SK-N-MC (cell line): ENCODE results near the gene KPRP.

ENCODE experiments used
- DNase-seq: peaks from one replicate; pipeline ENCODE4 v3.0.0-alpha.2; 2011; ENCODE audit warnings: low read depth, low spot score
- H3K27ac ChIP-seq: fragments of 200-600 bp; sonication (generic); 2 replicates; pipeline ENCODE4 v1.5.1; 2016; ENCODE audit warnings: mixed run types
- H3K36me3 ChIP-seq: fragments of 200-600 bp; sonication (generic); 2 replicates; pipeline ENCODE4 v1.6.1; 2017; ENCODE audit warnings: antibody characterized with exemption, low read length, mixed read lengths; ENCODE audit not compliant: insufficient read depth
- H3K4me3 ChIP-seq: fragments of 200-600 bp; sonication (generic); 2 replicates; pipeline ENCODE4 v1.5.1; 2016
- H3K9ac ChIP-seq: fragments of 200-600 bp; sonication (generic); 2 replicates; pipeline ENCODE4 v1.8.0; 2017; ENCODE audit warnings: mixed run types, mixed read lengths; ENCODE audit not compliant: insufficient read length
- H3K9me3 ChIP-seq: fragments of 200-600 bp; sonication (generic); 2 replicates; pipeline ENCODE4 v1.6.1; 2017; ENCODE audit warnings: low read depth, mild to moderate bottlenecking, antibody characterized with exemption, low read length, moderate library complexity, mixed read lengths
- EZH2 ChIP-seq: fragments of 200-600 bp; sonication (generic); IDR thresholded peaks from one replicate; pipeline ENCODE4 v1.6.1; 2017; ENCODE audit warnings: antibody characterized with exemption
- FOXP2 ChIP-seq: optimal IDR thresholded peaks from 2 replicates; pipeline ENCODE3; 2011; ENCODE audit warnings: mild to moderate bottlenecking, moderate library complexity; ENCODE audit not compliant: insufficient read depth; ENCODE audit errors: extremely low read length, control extremely low read depth
- POLR2AphosphoS5 ChIP-seq: IDR thresholded peaks from 2 replicates; pipeline ENCODE4 v1.6.1; 2012; ENCODE audit warnings: mild to moderate bottlenecking, low read depth, low read length, borderline replicate concordance

Gene KPRP

GRCh38 chr1:152795686-152796085 is 37.9 kb downstream of the KPRP start:
- Histone ChIP-seq H3K9me3 (no peaks in the 10 kb centered on the region), H3K36me3 (no peaks in the 10 kb centered on the region), H3K27ac (no peak overlapping the region), H3K4me3 (no peak overlapping the region), H3K9ac (no peak overlapping the region)
- no peak for TF ChIP-seq FOXP2
- no peak for TF ChIP-seq POLR2AphosphoS5
- no peak for TF ChIP-seq EZH2
- DNase-seq, result no peak

- Histone ChIP-seq H3K4me3 (no peak within 1 kb of the TSS), H3K9me3 (no peaks in the 10 kb centered on the region), H3K9ac (no peak within 1 kb of the TSS), H3K27ac (no peak within 1 kb of the TSS), H3K36me3 (no peaks in the 10 kb centered on the region)
- DNase-seq, result no peak
- TF ChIP-seq FOXP2 (no peak), EZH2 (no peak), POLR2AphosphoS5 (no peak)
Observed at GRCh38 chr1:152796421-152796820, 38.6 kb downstream of the KPRP start, which contains the start of gene LCE1D. Gene LCE1D (plus strand): TSS chr1:152796721. CDS start chr1:152797795, 1,074 bp downstream.

- DNase-seq, result no peak
- TF ChIP-seq FOXP2 (no peak), POLR2AphosphoS5 (no peak), EZH2 (no peak)
- Histone ChIP-seq H3K9ac (no peak overlapping the region), H3K36me3 (no peaks in the 10 kb centered on the region), H3K9me3 (no peaks in the 10 kb centered on the region), H3K4me3 (no peak overlapping the region), H3K27ac (no peak overlapping the region)
Observed at GRCh38 chr1:152801333-152801732, 43.5 kb downstream of the KPRP start.

DNA sequence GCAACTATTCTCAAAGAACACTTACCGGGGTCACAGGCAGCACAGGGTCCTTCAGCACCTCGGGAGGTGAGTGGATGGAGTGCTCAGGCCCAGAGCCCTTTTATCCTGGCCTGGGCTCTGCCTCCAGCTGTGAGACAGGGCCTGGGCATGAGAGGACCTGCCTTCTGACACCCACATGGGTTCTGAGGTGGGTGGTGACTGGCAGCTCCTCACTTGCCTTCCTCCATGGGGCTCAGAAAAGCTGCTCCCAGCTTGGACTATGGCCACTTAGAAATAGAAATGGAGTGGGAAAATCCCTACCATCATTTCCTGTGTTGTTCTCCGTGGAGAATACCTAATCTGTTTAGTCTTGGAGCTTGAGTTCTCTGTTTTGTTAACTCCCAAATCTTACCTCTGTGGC is 48.8 kb downstream of the KPRP start, which contains the start of gene LCE1C:
Gene LCE1C (minus strand): TSS at position 76 of the 400 bp plus-strand sequence. CDS start 1,173 bp downstream, outside the sequence.
- no peak for DNase-seq
- H3K9ac ChIP-seq, result no peak within 1 kb of the TSS
- H3K4me3 ChIP-seq, result no peak within 1 kb of the TSS
- TF ChIP-seq POLR2AphosphoS5, result no peak
- TF ChIP-seq EZH2, result no peak
- TF ChIP-seq FOXP2, result no peak
- H3K9me3 ChIP-seq, result no peaks in the 10 kb centered on the region
- H3K36me3 ChIP-seq, result no peaks in the 10 kb centered on the region
- no peak within 1 kb of the TSS for H3K27ac ChIP-seq

DNA sequence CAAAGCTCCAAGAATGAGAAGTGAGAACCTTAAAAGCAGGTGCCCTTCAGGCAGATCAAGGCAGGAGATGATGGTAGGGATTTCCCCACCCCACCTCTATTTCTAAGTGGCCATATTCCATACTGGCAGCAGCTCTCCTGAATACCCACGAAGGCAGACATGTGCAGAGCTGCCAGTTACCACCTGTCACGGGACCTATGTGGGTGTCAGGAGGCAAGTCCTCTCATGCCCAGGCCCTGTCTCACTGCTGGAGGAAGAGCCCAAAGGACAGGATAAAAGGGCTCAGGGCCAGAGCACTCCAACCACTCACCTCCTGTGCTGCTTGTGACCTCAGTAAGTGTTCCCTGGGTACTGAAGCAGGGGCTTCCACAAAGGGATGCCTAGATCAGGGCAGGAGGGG is 53.2 kb downstream of the KPRP start:
- DNase-seq, result no peak
- no peak overlapping the region for H3K27ac ChIP-seq
- H3K4me3 ChIP-seq, result no peak overlapping the region
- H3K36me3 ChIP-seq, result no peaks in the 10 kb centered on the region
- no peaks in the 10 kb centered on the region for H3K9me3 ChIP-seq
- H3K9ac ChIP-seq, result no peak overlapping the region
- TF ChIP-seq POLR2AphosphoS5, result no peak
- TF ChIP-seq FOXP2, result no peak
- TF ChIP-seq EZH2, result no peak
